HG03342 (cell line): Measurements from ENCODE around the gene RBPJ.

Experiments
- ATAC-seq: cut with Tn5 transposase; IDR thresholded peaks from one replicate; pipeline ENCODE4 v1.9.1; 2021; ENCODE audit warnings: mild to moderate bottlenecking, moderate library complexity; ENCODE audit not compliant: unreplicated experiment

RBPJ gene

GRCh38 chr4:26320538-26321372 lies at the start of gene RBPJ:
Gene RBPJ, plus strand, starts transcription at chr4:26321014. Its CDS starts 15 bp downstream, at chr4:26321029.
- peak; percentile 32 for ATAC-seq

GRCh38 chr4:26271703-26272102 lies 49.1 kb upstream of the RBPJ start:
- no peak for ATAC-seq

- ATAC-seq, result no peak
Measured at GRCh38 chr4:26272654-26273615, 47.9 kb upstream of the RBPJ start.

- no peak for ATAC-seq
Measured at GRCh38 chr4:26273616-26273980, 47.2 kb upstream of the RBPJ start.

GRCh38 chr4:26275281-26275680 lies 45.5 kb upstream of the RBPJ start:
- ATAC-seq, result no peak

- ATAC-seq, result no peak
Measured at GRCh38 chr4:26279446-26279845, 41.4 kb upstream of the RBPJ start.

GRCh38 chr4:26281881-26282280 lies 38.9 kb upstream of the RBPJ start:
- no peak for ATAC-seq

- no peak for ATAC-seq
Measured at GRCh38 chr4:26284536-26284935, 36.3 kb upstream of the RBPJ start.

GRCh38 chr4:26285272-26285671 lies 35.5 kb upstream of the RBPJ start:
- ATAC-seq, result no peak

- ATAC-seq, result no peak
Measured at GRCh38 chr4:26287756-26288155, 33.1 kb upstream of the RBPJ start.

- peak; percentile 88 for ATAC-seq
Measured at GRCh38 chr4:26288355-26288909, 32.4 kb upstream of the RBPJ start.

- no peak for ATAC-seq
Measured at GRCh38 chr4:26289401-26289800, 31.4 kb upstream of the RBPJ start.

GRCh38 chr4:26290321-26290720 lies 30.5 kb upstream of the RBPJ start:
- ATAC-seq, result no peak

GRCh38 chr4:26294904-26295303 lies 25.9 kb upstream of the RBPJ start:
- no peak for ATAC-seq

- no peak for ATAC-seq
Measured at GRCh38 chr4:26296021-26296420, 24.8 kb upstream of the RBPJ start.

GRCh38 chr4:26296514-26296913 lies 24.3 kb upstream of the RBPJ start:
- ATAC-seq, result no peak

- ATAC-seq, result no peak
Measured at GRCh38 chr4:26297219-26297618, 23.6 kb upstream of the RBPJ start.

GRCh38 chr4:26298198-26298947 lies 22.4 kb upstream of the RBPJ start:
- no peak for ATAC-seq

GRCh38 chr4:26299254-26299882 lies 21.4 kb upstream of the RBPJ start:
- ATAC-seq, result peak; percentile 69
